HepG2 (cell line): ENCODE results near the gene CCDC106. TPM values are rescaled to one million over a fixed set of nuclear protein-coding genes. Genes with fewer than 3 reads are reported as not detected.

ENCODE experiments used
- AGO2 ChIP-seq: fragments of 200-400 bp; formaldehyde crosslinking; optimal IDR thresholded peaks from 2 replicates; pipeline ENCODE3; 2017; ENCODE audit warnings: mild to moderate bottlenecking, low read depth, low read length, moderate library complexity
- ARNT2 ChIP-seq: sonication (generic); formaldehyde crosslinking; IDR thresholded peaks from 2 replicates; pipeline ENCODE4 v1.8.0; 2022; ENCODE audit warnings: mild to moderate bottlenecking, low read depth, missing genetic modification reagents, moderate library complexity
- ERF ChIP-seq: IDR thresholded peaks from 2 replicates; pipeline ENCODE4 v1.6.1; 2018; ENCODE audit warnings: missing biosample characterization, missing genetic modification reagents
- MXI1 ChIP-seq: IDR thresholded peaks from 3 replicates; pipeline ENCODE4 v1.6.1; 2012; ENCODE audit warnings: low read depth, low read length, inconsistent platforms, borderline replicate concordance
- NFKB2 ChIP-seq: sonication (generic); formaldehyde crosslinking; IDR thresholded peaks from 2 replicates; pipeline ENCODE4 v1.4.0; 2020; ENCODE audit warnings: missing genetic modification reagents, borderline replicate concordance
- RBM22 ChIP-seq: fragments of 200-400 bp; formaldehyde crosslinking; optimal IDR thresholded peaks from 2 replicates; pipeline ENCODE3; 2017; ENCODE audit warnings: mild to moderate bottlenecking, low read length, moderate library complexity
- SIX1 ChIP-seq: sonication (generic); formaldehyde crosslinking; IDR thresholded peaks from 2 replicates; pipeline ENCODE4 v1.4.0; 2020; ENCODE audit warnings: missing genetic modification reagents, borderline replicate concordance
- SRY ChIP-seq: sonication (generic); formaldehyde crosslinking; IDR thresholded peaks from 2 replicates; pipeline ENCODE4 v1.8.0; 2022; ENCODE audit warnings: mild to moderate bottlenecking, missing genetic modification reagents
- ZMYM2 ChIP-seq: sonication (generic); formaldehyde crosslinking; IDR thresholded peaks from 2 replicates; pipeline ENCODE4 v1.8.0; 2022; ENCODE audit warnings: mild to moderate bottlenecking, missing genetic modification reagents
- ZNF768 ChIP-seq: sonication (generic); formaldehyde crosslinking; IDR thresholded peaks from 2 replicates; pipeline ENCODE4 v1.4.0; 2020; ENCODE audit warnings: missing genetic modification reagents
- polyA plus RNA-seq, 8 experiments: library from polyadenylated mRNA; depleted of rRNA in 3 of 8; stranded (reverse) in 7 of 8; unstranded in 1 of 8; fragments of >200 nt; fragmentation: Illumina TruSeq in 4 of 8; extraction: Trizol in 4 of 8; gene quantifications; 2 replicates each; pipeline versions ENCODE4 v1.2.1 to v1.2.3, GENCODE V29; 2011 to 2016; ENCODE audit warnings: low read depth in 4 of 8, missing spikeins in 1 of 8, mixed read lengths in 1 of 8; ENCODE audit not compliant: insufficient read depth in 1 of 8
- total RNA-seq, 5 experiments: library from RNA; depleted of rRNA; stranded (reverse); fragments of >200 nt; fragmentation: Illumina TruSeq; extraction: Trizol; gene quantifications; 2 replicates each; pipeline ENCODE4 v1.2.3, GENCODE V29; 2016; ENCODE audit warnings: low read depth in 1 of 5
- TF ChIP-seq, protein P1 (sequence below): sonication (generic); formaldehyde crosslinking; IDR thresholded peaks from 2 replicates; pipeline ENCODE4 v1.4.0; 2020; ENCODE audit warnings: missing genetic modification reagents, borderline replicate concordance
- TF ChIP-seq, protein P2 (sequence below): IDR thresholded peaks from 2 replicates; pipeline ENCODE4 v1.6.1; 2016; ENCODE audit warnings: mild to moderate bottlenecking
- TF ChIP-seq, protein P3 (sequence below), 2 experiments: sonication (generic) in 1 of 2; formaldehyde crosslinking in 1 of 2; IDR thresholded peaks; 2 replicates each; pipeline versions ENCODE4 v1.6.1 to v1.9.0; 2014 to 2022; ENCODE audit warnings: antibody characterized with exemption in 1 of 2, borderline replicate concordance in 1 of 2, inconsistent platforms in 1 of 2, low read depth in 1 of 2, missing genetic modification reagents in 1 of 2
- TF ChIP-seq, protein P4 (sequence below): sonication (generic); formaldehyde crosslinking; IDR thresholded peaks from 2 replicates; pipeline ENCODE4 v1.8.0; 2022; ENCODE audit warnings: low read depth, missing genetic modification reagents

Gene CCDC106
- total and polyA plus RNA-seq, 2 of the 13 experiments (the other 11 are each of a cell fraction or from before 2014, with no cell fraction given) = 4.7 to 8.8 TPM

DNA sequence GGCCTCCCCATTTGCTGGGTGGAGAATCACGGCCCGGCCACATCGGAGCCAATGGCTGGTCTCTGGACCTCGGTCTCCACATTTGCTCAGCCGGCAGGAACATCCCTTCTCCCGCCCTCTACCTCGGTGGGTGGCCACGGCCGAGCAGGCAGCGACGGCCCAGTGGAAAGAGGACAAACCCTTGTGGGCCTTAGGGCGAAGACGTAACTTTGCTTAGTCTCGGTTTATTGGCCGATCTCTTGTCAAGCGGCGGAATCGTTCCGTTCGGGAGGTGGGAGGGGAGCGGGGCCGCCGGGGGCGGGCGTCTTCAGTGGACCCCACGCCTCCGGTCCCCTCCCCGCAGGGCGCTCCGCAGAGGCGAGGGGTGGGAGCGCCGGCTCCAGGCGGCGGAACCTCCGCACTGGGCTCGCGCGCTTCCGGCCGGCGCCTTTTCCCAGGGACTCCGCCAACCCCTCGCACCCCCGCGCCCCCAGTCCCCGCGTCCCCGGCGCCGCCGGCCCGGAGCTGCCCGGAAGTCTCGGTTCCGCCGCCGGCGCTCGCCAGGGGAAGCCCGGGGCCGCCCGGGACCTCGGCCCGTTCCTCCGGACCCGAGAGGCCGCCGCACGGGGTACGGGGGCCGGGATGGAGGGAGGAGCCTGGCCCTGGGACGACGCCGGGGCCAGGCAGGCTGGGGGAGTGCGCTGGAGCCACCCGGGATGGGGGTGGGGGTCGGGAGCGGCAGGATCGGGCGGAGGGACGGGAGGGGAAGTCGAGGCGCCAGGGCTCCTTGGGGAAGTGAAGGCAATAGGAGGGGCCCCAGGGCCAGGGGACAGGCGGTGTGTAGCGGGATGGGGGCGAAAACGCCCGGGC lies 7.2 kb upstream of the CCDC106 start, which contains the start of gene ZNF580 (continued):
- TF ChIP-seq, protein P1, sequence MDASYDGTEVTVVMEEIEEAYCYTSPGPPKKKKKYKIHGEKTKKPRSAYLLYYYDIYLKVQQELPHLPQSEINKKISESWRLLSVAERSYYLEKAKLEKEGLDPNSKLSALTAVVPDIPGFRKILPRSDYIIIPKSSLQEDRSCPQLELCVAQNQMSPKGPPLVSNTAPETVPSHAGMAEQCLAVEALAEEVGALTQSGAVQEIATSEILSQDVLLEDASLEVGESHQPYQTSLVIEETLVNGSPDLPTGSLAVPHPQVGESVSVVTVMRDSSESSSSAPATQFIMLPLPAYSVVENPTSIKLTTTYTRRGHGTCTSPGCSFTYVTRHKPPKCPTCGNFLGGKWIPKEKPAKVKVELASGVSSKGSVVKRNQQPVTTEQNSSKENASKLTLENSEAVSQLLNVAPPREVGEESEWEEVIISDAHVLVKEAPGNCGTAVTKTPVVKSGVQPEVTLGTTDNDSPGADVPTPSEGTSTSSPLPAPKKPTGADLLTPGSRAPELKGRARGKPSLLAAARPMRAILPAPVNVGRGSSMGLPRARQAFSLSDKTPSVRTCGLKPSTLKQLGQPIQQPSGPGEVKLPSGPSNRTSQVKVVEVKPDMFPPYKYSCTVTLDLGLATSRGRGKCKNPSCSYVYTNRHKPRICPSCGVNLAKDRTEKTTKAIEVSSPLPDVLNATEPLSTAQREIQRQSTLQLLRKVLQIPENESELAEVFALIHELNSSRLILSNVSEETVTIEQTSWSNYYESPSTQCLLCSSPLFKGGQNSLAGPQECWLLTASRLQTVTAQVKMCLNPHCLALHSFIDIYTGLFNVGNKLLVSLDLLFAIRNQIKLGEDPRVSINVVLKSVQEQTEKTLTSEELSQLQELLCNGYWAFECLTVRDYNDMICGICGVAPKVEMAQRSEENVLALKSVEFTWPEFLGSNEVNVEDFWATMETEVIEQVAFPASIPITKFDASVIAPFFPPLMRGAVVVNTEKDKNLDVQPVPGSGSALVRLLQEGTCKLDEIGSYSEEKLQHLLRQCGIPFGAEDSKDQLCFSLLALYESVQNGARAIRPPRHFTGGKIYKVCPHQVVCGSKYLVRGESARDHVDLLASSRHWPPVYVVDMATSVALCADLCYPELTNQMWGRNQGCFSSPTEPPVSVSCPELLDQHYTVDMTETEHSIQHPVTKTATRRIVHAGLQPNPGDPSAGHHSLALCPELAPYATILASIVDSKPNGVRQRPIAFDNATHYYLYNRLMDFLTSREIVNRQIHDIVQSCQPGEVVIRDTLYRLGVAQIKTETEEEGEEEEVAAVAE (CRISPR knock-in tag) = no peak
- TF ChIP-seq SRY (CRISPR knock-in tag) = 0 out of 2 replicates have a peak, but pooled peaks have one; percentile 51
- 0 out of 2 replicates have a peak, but pooled peaks have one; percentile 23 for TF ChIP-seq ARNT2
- TF ChIP-seq, protein P2, sequence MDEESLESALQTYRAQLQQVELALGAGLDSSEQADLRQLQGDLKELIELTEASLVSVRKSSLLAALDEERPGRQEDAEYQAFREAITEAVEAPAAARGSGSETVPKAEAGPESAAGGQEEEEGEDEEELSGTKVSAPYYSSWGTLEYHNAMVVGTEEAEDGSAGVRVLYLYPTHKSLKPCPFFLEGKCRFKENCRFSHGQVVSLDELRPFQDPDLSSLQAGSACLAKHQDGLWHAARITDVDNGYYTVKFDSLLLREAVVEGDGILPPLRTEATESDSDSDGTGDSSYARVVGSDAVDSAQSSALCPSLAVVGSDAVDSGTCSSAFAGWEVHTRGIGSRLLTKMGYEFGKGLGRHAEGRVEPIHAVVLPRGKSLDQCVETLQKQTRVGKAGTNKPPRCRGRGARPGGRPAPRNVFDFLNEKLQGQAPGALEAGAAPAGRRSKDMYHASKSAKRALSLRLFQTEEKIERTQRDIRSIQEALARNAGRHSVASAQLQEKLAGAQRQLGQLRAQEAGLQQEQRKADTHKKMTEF = peak; percentile 45; the same call in 1 of the 2 replicates
- TF ChIP-seq NFKB2 (CRISPR knock-in tag) = peak; percentile 2; the same call in 1 of the 2 replicates
- TF ChIP-seq ZNF768 = peak; percentile 32; the same call in 1 of the 2 replicates
- TF ChIP-seq, protein P3, sequence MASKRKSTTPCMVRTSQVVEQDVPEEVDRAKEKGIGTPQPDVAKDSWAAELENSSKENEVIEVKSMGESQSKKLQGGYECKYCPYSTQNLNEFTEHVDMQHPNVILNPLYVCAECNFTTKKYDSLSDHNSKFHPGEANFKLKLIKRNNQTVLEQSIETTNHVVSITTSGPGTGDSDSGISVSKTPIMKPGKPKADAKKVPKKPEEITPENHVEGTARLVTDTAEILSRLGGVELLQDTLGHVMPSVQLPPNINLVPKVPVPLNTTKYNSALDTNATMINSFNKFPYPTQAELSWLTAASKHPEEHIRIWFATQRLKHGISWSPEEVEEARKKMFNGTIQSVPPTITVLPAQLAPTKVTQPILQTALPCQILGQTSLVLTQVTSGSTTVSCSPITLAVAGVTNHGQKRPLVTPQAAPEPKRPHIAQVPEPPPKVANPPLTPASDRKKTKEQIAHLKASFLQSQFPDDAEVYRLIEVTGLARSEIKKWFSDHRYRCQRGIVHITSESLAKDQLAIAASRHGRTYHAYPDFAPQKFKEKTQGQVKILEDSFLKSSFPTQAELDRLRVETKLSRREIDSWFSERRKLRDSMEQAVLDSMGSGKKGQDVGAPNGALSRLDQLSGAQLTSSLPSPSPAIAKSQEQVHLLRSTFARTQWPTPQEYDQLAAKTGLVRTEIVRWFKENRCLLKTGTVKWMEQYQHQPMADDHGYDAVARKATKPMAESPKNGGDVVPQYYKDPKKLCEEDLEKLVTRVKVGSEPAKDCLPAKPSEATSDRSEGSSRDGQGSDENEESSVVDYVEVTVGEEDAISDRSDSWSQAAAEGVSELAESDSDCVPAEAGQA (IDR thresholded peaks at IDR 0.05; ENCODE audit: low read depth) = no peak
- TF ChIP-seq, protein P3 (CRISPR knock-in tag; IDR thresholded peaks at IDR 0.05; ENCODE audit: borderline replicate concordance) = 0 out of 2 replicates have a peak, but pooled peaks have one; percentile 22
- TF ChIP-seq MXI1 = 0 out of 3 replicates have a peak, but pooled peaks have one; percentile 46
- peak; percentile 25; the same call in 1 of the 2 replicates for TF ChIP-seq ERF (CRISPR knock-in tag)
- peak; percentile 14 for TF ChIP-seq RBM22
- no peak for TF ChIP-seq SIX1 (CRISPR knock-in tag)
- TF ChIP-seq ZMYM2 (CRISPR knock-in tag) = no peak
- TF ChIP-seq, protein P4, sequence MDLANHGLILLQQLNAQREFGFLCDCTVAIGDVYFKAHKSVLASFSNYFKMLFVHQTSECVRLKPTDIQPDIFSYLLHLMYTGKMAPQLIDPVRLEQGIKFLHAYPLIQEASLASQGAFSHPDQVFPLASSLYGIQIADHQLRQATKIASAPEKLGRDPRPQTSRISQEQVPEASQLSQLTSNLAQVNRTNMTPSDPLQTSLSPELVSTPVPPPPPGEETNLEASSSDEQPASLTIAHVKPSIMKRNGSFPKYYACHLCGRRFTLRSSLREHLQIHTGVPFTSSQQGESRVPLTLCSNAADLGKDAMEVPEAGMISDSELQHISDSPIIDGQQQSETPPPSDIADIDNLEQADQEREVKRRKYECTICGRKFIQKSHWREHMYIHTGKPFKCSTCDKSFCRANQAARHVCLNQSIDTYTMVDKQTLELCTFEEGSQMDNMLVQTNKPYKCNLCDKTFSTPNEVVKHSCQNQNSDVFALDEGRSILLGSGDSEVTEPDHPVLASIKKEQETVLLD = peak; percentile 95
- peak; percentile 91 for TF ChIP-seq AGO2
